ENCODE measurements around the gene SLC9A8.
A peak's percentile ranks its signal among the peaks of the same experiment; 100 is the strongest.
"Not testable (repeated sequence)": the region's sequence is repeated elsewhere in the genome, so short reads cannot be mapped to it uniquely, and the experiment has no call there.

The SLC9A8 gene, protein sequence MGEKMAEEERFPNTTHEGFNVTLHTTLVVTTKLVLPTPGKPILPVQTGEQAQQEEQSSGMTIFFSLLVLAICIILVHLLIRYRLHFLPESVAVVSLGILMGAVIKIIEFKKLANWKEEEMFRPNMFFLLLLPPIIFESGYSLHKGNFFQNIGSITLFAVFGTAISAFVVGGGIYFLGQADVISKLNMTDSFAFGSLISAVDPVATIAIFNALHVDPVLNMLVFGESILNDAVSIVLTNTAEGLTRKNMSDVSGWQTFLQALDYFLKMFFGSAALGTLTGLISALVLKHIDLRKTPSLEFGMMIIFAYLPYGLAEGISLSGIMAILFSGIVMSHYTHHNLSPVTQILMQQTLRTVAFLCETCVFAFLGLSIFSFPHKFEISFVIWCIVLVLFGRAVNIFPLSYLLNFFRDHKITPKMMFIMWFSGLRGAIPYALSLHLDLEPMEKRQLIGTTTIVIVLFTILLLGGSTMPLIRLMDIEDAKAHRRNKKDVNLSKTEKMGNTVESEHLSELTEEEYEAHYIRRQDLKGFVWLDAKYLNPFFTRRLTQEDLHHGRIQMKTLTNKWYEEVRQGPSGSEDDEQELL

GRCh38 chr20:49812507-49813304 lies at the start of gene SLC9A8:
Gene SLC9A8 (plus strand): TSS chr20:49812828. CDS start chr20:49812923, 95 bp downstream.
- DNase-seq, result peak; percentile 79

GRCh38 chr20:49762940-49763766 lies 49.5 kb upstream of the SLC9A8 start:
- DNase-seq, result no peak

- no peak for DNase-seq
These were observed 47.3 kb upstream of the SLC9A8 start for GRCh38 chr20:49765413-49765736.

DNA sequence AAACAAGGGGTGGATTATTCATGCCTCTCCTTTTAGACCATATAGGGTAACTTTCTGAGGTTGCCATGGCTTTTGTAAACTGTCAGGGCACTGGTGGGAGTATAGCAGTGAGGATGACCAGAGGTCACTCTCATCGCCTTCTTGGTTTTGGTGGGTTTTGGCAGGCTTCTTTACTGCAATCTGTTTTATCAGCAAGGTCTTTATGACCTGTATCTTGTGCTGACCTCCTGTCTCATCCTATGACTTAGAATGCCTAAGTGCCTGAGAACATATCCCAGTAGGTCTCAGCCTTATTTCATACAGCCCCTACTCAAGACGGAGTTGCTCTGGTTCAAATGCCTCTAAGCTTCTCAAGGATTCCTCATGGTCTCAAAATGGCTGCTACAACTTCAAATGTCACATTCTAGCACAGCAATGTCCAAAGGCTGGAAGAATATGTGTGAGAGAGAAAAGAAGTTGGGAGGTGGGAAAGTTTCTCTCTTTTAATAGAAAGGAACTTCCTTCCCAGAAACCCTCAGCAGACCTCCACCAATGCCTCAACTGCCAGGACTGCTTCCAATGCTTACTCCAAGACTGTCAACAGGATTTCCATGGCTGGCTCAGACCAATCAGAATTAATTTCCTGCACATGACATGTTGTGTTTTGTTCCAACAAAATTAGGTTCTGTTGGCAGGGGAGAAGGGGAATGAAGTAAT lies 46.6 kb upstream of the SLC9A8 start:
- DNase-seq, result no peak

GRCh38 chr20:49766979-49767521 lies 45.6 kb upstream of the SLC9A8 start:
- DNase-seq, result no peak

DNA sequence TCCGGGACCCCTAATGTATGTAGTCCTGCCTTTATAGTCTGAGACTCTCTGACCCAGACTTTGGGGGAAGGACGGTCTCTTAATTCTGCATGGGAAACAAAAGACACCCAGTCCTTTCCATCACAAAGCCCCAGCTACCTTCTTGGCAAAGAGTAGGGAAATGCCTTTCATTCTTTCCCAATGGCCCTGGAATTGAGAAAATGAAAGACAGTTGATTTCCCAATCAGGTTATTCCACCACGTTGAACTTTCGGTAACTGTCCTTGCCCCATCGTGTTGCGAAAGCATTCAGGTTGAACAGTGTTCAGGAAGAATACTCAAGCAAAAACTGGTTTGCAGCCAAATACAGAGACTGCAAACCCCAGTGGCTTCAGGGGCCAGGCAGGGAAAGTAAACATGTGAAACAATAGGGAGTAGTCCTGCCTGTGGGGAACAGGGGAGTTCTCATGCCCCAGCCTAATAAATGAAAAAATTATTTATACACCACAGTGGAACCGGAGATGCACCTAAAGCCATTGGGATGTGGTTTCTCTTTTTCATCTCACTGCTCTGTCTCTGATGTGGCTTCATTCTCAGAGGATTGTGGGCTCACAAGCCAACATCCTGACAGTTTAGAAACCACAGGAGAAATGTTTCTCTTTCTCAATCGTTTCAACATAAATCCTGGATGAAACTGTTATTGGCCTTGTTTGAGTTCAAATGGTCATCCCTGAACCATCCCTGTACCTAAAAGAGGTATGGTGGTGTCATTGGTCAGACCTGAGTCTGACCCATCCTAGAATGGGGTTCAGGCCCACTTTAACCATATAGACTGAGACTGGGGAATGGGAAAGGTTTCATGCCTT lies 44.2 kb upstream of the SLC9A8 start:
- DNase-seq, result no peak

DNA sequence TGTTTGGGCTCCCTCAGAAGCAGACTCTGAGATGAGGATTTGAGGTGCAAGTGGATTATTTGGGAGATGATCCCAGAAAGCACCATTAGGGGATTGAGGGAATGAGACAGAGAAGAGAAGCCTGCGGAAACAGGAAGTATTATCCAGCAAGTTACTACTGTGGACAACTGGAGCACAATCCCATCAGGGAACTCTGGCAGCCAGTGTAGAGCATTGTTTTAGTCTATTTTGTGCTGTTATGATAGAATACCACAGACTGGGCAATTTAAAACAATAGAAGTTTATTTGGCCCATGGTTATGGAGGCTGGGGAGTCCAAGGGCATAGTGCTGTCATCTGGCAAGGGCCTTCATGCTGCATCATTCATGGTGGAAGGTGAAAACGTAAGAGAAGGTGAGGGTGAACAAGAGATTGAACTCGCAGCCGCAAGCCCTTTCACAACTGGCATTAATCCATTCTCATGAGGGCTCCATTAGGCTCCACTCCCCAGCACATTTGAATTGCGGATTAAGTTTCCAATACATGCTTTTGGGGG lies 43.5 kb upstream of the SLC9A8 start:
- DNase-seq, result no peak

- DNase-seq, result no peak
These were observed 42.0 kb upstream of the SLC9A8 start for GRCh38 chr20:49770634-49771033.

DNA sequence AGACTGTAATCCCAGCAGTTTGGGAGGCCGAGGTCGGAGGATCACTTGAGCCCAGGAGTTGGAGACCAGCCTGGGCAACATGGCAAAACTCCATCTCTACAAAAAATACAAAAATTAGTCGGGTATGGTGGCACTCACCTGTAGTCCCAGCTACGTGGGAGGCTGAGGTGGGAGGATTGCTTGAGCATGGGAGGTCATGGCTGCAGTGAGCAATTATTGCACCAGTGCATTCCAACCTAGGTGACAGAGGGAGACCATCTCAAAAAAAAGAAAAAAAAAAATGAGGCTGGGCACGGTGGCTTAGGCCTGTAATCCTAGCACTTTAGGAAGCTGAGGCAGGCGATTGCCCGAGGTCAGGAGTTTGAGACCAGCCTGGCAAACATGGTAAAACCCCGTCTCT lies 38.4 kb upstream of the SLC9A8 start:
- DNase-seq, result not testable (repeated sequence)

DNA sequence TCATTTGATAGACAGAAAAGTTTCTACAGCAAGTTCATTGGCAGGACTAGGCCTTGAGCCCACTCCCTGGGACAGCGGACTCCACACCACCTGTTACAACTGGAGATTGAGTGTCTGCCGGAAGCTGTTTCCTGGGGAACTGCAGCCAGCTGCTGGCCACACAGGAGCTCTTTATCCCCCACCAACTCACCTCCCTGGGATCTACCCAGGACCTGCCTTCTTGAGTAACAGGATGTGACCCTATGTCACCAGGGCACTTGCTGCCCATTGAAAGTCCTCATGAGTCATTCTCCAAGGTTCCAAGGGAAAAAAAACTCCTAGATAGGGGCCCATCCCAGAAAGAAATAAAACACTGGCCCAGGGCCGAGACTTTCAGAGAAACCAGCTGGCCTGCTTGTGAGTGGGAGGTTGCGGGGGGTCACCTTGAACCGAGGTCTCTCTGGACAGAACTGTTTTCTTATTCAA lies 37.4 kb upstream of the SLC9A8 start:
- DNase-seq, result no peak

- DNase-seq, result no peak
These were observed 32.7 kb upstream of the SLC9A8 start for GRCh38 chr20:49779972-49780371.

DNA sequence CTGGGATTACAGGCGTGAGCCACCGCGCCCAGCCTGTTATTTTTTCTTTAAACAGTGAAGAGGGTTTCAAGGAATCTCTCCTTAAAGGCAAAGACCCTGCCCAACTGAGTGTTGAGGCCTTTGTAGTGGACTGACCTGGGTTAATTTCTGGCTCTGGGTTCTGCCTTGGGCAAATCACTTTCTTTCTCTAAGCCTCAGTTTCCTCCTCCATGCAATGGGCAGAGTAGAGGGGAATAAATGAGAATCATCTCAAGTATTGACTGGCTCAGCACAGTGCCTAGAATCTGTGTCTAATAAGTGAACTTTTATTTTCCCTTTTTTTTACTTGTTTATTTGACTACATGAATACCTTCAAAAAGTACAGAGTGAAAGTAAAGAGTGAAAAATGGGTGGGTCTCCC lies 31.0 kb upstream of the SLC9A8 start:
- no peak for DNase-seq

GRCh38 chr20:49782439-49782838 lies 30.2 kb upstream of the SLC9A8 start:
- not testable (repeated sequence) for DNase-seq

DNA sequence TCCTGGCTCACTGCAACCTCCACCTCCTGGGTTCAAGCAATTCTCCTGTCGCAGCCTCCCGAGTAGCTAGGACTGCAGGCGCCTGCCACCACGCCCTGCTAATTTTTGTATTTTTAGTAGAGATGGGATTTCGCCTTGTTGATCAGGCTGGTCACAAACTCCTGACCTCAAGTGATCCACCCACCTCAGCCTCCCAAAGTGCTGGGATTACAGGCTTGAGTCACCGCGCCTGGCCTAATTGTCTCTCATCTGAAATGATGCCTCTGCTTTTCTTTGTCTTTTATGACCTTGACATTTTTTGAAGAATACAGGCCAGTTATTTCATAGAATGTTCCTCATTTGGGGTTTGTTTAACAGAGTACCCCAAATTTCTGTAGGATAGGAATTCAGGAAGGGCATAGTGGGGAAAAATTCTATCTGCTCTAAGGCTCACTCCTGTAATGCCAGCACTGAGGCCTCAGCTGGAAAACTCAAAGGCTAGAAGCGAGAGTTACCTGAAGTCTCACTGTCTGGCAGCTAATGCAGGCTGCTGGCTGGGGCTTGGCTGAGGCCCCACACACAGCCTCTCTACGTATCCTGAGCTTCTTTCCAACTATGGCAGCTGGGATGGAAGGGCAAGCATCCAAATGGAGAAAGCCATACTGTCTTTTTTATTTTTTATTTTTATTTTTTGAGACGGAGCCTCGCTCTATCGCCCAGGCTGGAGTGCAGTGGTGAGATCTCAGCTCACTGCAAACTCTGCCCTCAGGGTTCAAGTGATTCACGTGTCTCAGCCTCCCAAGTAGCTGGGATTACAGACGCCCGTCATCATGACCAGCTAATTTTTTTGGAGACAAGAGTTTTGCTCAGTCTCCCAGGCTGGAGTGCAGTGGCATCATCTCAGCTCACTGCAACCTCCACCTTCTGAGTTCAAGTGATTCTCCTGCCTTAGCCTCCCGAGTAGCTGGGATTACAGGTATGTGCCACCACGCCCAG lies 29.3 kb upstream of the SLC9A8 start:
- DNase-seq, result not testable (repeated sequence)

DNA sequence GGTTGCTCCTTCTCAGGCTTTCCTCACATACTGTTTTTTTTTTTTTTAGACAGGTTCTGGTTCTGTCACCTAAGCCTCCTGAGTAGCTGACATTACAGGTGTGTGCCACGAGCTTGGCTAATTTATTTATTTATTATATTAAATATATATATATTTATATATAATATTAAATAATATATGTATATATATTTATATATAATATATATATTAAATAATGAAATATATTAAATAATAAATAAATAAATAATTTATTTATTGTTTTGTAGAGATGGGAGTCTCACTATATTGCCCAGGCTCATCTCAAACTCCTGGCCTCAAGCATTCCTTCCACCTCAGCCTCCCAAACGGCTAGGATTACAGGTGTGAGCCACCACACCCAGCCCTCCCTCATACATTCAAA lies 28.3 kb upstream of the SLC9A8 start:
- DNase-seq, result no peak

DNA sequence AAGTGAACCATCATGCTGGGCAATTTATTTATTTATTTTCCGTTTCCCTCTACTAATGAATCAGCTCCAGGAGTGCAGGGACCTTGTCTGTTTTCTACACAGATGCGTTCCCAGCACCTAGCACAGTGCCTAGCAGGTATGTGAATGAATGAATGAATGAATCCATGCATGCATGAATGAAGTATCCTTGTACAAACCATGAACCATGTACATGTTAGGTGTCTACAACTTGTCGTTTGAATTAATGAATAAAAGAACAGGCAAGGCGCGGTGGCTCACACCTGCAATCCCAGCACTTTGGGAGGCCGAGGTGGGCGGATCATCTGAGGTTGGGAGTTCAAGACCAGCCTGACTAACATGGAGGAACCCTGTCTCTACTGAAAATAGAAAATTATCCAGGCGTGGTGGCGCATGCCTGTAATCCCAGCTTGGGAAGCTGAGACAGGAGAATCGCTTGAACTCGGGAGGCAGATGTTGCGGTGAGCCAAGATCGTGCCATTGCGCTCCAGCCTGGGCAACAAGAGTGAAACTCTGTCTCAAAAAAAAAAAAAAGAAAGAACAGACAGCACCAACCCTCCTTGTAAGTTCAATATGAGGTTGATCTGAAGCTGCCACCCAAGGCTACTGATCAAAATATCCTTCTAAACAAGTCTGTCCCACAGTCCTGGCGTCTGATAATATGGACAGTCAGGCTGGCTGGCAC lies 27.3 kb upstream of the SLC9A8 start:
- no peak for DNase-seq

- no peak for DNase-seq
These were observed 26.8 kb upstream of the SLC9A8 start for GRCh38 chr20:49785852-49786175.

DNA sequence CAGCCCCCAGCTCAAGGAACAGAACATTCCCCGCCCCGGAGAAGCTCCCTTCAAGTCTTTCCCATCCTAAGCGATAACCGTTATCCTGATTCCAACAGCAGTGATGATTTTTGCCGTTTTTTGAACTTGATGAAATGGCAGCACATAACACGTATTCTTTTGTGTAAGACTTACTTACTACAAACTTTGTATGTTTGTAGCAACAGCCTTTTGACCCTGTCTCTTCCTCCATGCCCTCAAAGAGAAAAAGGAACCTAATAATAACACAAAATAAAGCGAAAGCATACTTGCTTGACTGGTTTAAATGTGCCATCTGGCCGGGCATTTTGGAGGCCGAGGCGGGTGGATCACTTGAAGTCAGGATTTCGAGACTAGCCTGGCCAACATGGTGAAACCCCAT lies 26.4 kb upstream of the SLC9A8 start:
- no peak for DNase-seq

All from stimulated activated CD4-positive, alpha-beta T cell treated with anti-CD3 and anti-CD28 coated beads, Interleukin-4, amount 100 ng/mL, for 1 hour (primary cell).